Daoy (cell line): ENCODE measurements around the gene SFTPA2. TPM values are rescaled to one million over a fixed set of nuclear protein-coding genes. Genes with fewer than 3 reads are reported as not detected.
"Not testable (repeated sequence)": the region's sequence is repeated elsewhere in the genome, so short reads cannot be mapped to it uniquely, and the experiment has no call there.

Experiments
- DNase-seq: peaks from one replicate; pipeline ENCODE4 v3.0.0-alpha.2; 2015; ENCODE audit warnings: low read depth
- total RNA-seq: library from RNA; depleted of rRNA; stranded (reverse); fragments of >200 nt; shearing (Covaris generic); gene quantifications from 2 replicates; pipeline ENCODE4 v1.2.3, GENCODE V29; 2014; rRNA removed

SFTPA2 gene
- total RNA-seq, 1 experiment from 2014 or later: not detected

DNA sequence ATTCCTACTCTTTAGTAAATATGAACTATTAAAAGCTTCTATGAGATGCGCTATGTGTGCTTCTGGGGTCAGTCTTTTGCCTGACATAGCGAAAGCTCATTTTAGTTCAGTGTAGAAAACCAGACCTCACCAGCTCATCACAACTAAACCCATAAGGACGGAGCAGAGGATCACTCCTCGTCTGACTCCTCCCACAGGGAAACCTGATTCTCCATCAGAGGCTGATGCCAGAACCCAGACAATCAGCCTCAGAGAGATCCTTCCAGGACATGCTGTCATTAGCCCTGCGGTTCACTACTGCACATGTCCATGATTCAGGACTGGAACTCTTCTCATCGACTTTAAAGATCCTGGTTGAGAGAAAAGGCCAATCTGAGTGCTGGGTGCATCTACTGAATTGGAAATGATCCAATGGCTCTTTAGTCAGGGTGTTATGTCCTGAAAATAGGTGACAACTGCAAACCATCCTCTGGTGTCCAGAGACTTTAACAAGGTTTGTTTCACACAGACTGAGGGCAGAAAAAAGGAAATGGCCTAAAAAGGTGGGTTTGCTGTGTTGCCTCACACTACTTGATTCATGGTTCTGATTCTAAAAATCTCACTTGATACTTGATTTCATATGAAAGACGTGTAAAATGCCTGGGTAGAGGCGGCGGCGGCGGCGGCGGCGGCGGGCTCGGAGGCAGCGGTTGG lies 48.2 kb downstream of the SFTPA2 start, which contains the start of gene EIF5AL1:
EIF5AL1 (plus strand) TSS at position 643 of the 693 bp plus-strand sequence. CDS start 117 bp downstream, outside the sequence.
- DNase-seq: not testable (repeated sequence)

DNA sequence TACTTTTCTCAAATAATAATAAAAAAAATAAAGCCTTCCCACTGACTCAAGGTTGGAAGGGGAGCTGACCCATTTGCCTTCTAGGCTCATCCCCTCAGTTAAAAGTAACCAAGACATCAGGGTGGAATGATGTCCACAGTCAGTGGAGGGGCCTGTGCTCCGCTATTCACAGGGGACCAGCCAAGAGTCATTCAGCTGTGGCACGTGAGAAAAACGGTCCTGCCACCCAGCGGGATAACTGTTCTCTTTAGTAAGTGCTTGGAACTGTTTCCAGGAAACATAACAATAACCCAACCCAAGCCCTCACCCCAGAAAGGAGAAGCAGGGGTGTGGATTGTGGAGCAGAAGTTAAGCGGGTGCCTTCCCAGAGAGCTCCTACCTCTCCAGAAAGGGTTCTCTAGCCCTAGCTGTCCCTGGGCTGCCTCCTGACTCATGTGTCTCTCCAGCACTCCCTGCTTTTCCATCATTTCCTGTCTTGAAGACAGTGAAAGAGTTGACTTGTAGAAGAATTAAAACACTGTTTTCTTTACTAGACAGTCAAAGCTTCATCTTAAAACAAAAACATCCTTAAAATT lies 50.2 kb downstream of the SFTPA2 start:
- DNase-seq: not testable (repeated sequence)

GRCh38 chr10:79509306-79509933 lies 50.8 kb downstream of the SFTPA2 start:
- DNase-seq: not testable (repeated sequence)

DNA sequence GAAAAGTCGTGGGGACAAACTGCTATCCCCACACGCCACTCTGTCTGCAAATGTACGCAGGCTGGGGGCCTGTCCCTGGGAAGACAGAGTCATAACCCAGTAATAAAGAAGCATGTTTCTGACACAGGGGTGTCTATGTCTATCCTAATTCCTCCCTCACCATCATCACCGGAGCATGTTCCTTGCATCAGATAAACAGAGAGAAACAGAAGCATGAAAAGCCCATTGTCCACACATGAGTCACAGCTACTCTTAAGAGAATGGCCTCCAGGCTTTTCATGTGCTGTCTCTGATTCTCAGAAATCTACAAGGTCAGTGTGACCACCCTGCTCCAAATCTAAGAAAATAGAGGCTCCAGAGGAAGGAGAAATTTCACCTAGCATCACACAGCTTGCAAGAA lies 52.0 kb downstream of the SFTPA2 start:
- not testable (repeated sequence) for DNase-seq

GRCh38 chr10:79507440-79508167 lies 52.6 kb downstream of the SFTPA2 start:
- no peak for DNase-seq

Other genes with a start within 250 kb of the SFTPA2 start
- gene PPIF, start 212.9 kb downstream of the SFTPA2 start, total RNA-seq: 28.1 and 33.2 TPM in 2 replicates
- gene ZCCHC24, start 114.8 kb downstream of the SFTPA2 start, total RNA-seq: 3.0 and 4.3 TPM in 2 replicates
- gene EIF5AL1, start 47.9 kb downstream of the SFTPA2 start, total RNA-seq: 0.54 and 0.57 TPM in 2 replicates
- gene SFTPA1, start 50.5 kb upstream of the SFTPA2 start, total RNA-seq: not detected in 2 replicates
- gene NUTM2B, start 142.8 kb upstream of the SFTPA2 start, total RNA-seq: 0.11 TPM in 1 of 2 replicates, not detected in the other